Activated naive CD4-positive, alpha-beta T cell treated with anti-CD3 and anti-CD28 coated beads for 36 hours (primary cell): Measurements from ENCODE around the gene BTBD6. TPM values are rescaled to one million over a fixed set of nuclear protein-coding genes. Genes with fewer than 3 reads are reported as not detected.

Experiments used
- CTCF ChIA-PET: fragments of 350-600 bp; sonication (Branson Sonifier 250); formaldehyde crosslinking; loops from one replicate; lab custom pipeline; 2021; ENCODE audit warnings: antibody characterized with exemption; lab: Charles Lee
- DNase-seq: peaks from one replicate; pipeline ENCODE4 v3.0.0-alpha.2; 2020
- H3K27ac Mint-ChIP-seq: one replicate; pipeline ENCODE4 v1.8.0; 2021; ENCODE audit warnings: mild to moderate bottlenecking, mixed read lengths
- H3K27me3 Mint-ChIP-seq: one replicate; pipeline ENCODE4 v1.8.0; 2021; ENCODE audit warnings: low read depth, mixed read lengths
- H3K36me3 Mint-ChIP-seq: one replicate; pipeline ENCODE4 v1.8.0; 2021; ENCODE audit warnings: low read depth, mixed read lengths
- H3K4me1 Mint-ChIP-seq: one replicate; pipeline ENCODE4 v1.8.0; 2021; ENCODE audit warnings: low read depth, mixed read lengths
- H3K4me3 Mint-ChIP-seq: one replicate; pipeline ENCODE4 v1.8.0; 2021; ENCODE audit warnings: mild to moderate bottlenecking, moderate library complexity, mixed read lengths
- H3K9me3 Mint-ChIP-seq: one replicate; pipeline ENCODE4 v1.8.0; 2021; ENCODE audit warnings: mixed read lengths
- intact Hi-C: fragments of 100-400 bp; cut with micrococcal nuclease; formaldehyde crosslinking; loops from one replicate; pipeline ENCODE4 v1.15.1; 2023
- total RNA-seq, 2 experiments: library from RNA; stranded (reverse); gene quantifications; one replicate each; pipeline ENCODE4 v1.2.3, GENCODE V29; 2021

BTBD6 gene
- 10 to 100 TPM; 24.6 to 25.6 TPM for total RNA-seq

DNA sequence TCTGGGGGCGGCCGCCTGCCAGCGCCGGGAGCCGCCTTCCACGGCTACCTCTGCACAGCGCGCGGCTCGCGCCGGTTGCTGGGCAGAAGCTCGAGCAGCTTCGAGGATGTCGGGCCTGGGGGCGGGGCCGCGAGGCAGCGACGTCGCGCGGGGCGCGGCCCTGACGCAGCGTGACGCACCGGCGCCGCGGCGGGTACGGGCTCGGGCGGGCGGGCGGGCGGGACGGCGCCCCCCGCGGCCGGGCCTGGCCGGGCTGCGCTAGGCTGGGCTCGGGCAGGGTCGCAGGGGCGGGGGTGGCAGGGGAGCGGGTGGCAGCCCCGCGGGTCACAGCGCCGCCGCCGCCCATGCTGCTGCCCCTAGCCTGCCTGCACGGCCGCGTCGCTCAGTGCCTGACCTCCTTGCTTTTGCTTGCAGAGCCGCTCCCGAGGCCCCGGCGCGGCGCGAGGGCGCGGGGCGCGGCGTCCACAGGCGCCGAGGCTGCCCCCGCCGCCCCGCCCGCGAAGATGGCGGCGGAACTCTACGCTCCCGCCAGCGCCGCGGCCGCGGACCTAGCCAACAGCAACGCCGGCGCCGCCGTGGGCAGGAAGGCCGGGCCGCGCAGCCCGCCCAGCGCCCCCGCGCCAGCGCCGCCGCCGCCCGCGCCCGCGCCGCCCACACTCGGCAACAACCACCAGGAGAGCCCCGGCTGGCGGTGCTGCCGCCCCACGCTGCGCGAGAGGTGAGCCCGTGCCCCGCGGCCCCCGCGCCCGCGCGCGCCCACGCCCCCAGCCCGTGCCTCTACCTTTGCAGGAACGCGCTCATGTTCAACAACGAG, at the start of gene BTBD6:
Gene BTBD6 (plus strand): TSS at position 166 of the 814 bp plus-strand sequence. CDS start 179 bp downstream, at position 345.
- no peaks in the 10 kb centered on the region for H3K27me3 Mint-ChIP-seq
- peaks cover 5% of the 10 kb centered on the region for H3K36me3 Mint-ChIP-seq
- H3K9me3 Mint-ChIP-seq: no peaks in the 10 kb centered on the region
- intact Hi-C loops: no loop called here
- H3K4me1 Mint-ChIP-seq: peaks cover 20% of the 10 kb centered on the region
- CTCF ChIA-PET: interaction anchor here (1.3 kb wide), 2 partner anchors 11 to 57 kb away, joined by 3 read pairs; no protein-coding TSS in a partner anchor
- peak within 1 kb of the TSS; percentile 73 for H3K4me3 Mint-ChIP-seq
- H3K27ac Mint-ChIP-seq: no peak within 1 kb of the TSS
- DNase-seq: peak; percentile 87

DNA sequence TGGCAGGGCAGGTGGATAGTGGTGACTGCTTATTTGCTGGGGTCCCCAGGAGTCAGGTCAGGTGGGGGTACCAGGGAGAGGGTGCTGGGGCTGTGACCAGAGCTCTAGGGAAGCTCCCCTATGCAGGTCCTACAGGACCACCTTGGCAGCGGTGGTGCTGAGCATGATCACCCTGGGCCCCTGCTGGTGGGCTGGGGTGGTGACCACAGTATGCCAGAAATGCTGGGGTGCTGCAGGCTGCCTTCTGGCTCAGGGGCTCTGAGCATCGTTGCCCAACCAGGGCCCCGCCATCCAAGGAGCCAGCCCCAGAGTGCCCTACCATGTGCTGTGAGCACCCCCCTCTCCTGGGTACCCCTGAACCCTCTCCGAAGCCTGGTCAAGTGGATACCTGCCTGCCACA, 49.7 kb upstream of the BTBD6 start:
- no peak for DNase-seq
- Mint-ChIP-seq H3K4me1 (peaks cover 29% of the 10 kb centered on the region), H3K27me3 (peaks cover 31% of the 10 kb centered on the region), H3K36me3 (no peaks in the 10 kb centered on the region), H3K9me3 (no peaks in the 10 kb centered on the region), H3K27ac (no peak overlapping the region), H3K4me3 (no peak overlapping the region)
- intact Hi-C loops: no loop called here
- CTCF ChIA-PET: no interaction called here

DNA sequence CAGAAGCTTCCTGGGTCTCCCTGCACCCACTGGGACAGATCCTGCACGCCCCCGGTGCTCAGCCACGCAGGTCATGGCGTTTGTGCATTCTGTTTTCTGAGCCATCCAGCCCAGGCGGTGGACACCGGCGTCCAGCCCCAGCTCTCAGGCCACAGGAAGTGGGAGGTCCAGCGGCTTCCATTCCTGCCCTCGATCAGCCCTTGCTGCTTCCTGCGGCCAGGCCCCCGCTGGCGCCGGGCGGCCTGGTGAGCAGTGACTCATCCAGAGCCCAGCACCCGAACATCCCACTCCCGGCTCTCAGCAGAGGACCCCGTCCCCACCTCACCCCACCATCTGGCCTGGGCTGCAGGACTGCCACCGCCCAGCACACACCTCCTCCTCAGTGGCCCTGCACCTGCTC, 49.2 kb upstream of the BTBD6 start:
- intact Hi-C loops: no loop called here
- Mint-ChIP-seq H3K27ac (no peak overlapping the region), H3K36me3 (no peaks in the 10 kb centered on the region), H3K4me3 (no peak overlapping the region), H3K4me1 (peaks cover 24% of the 10 kb centered on the region), H3K9me3 (no peaks in the 10 kb centered on the region), H3K27me3 (peaks cover 31% of the 10 kb centered on the region)
- CTCF ChIA-PET: no interaction called here
- DNase-seq: no peak

DNA sequence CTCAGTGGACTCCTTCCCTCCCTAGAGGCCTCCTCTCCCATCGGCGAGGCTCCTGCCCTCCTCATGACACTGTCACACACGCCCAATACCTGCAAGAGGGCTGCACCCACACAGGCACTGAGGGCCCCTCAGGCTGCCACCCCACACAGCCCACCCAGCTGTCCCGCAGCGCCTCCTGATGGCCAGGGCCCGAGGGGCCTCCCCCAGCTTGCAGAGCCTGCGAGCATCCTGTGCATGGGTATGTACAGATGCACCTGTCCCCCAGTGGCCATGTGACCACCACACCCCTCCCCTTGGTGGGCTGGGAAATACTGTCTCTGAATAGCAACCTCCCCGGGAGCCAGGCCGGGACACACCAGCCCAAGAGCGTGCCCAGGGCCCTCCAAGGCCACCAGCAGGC, 48.3 kb upstream of the BTBD6 start:
- Mint-ChIP-seq H3K27ac (no peak overlapping the region), H3K36me3 (no peaks in the 10 kb centered on the region), H3K27me3 (peaks cover 33% of the 10 kb centered on the region), H3K4me3 (no peak overlapping the region), H3K4me1 (peaks cover 15% of the 10 kb centered on the region), H3K9me3 (no peaks in the 10 kb centered on the region)
- CTCF ChIA-PET: interaction anchor here (0.6 to 1.1 kb wide), 3 partner anchors 152 to 437 kb away, joined by 3 to 8 read pairs (median 3); no protein-coding TSS in a partner anchor
- no peak for DNase-seq
- intact Hi-C loops: loop anchor here (5.0 kb wide), 1 partner anchor 108 kb away; no protein-coding TSS in a partner anchor

DNA sequence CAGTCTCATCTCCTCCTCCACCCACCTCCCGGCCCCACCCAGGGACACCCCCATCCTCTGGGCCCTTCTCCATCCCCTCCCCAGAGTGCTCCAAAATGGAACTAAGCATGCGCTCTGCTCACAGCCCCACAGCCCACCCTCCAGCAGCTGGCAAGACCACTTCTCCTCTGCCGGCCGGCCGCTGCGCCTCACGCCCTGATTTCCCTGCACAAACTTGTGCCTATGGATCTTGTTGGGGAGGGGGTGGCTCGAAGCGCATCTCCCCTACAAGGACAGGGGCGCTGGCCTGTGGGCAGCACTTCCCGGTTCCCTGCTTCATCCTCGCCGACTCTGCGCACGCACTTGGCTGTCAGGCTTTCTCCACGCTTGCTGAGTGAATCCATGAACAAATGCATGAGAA, 47.7 kb upstream of the BTBD6 start:
- peaks cover 29% of the 10 kb centered on the region for H3K27me3 Mint-ChIP-seq

DNA sequence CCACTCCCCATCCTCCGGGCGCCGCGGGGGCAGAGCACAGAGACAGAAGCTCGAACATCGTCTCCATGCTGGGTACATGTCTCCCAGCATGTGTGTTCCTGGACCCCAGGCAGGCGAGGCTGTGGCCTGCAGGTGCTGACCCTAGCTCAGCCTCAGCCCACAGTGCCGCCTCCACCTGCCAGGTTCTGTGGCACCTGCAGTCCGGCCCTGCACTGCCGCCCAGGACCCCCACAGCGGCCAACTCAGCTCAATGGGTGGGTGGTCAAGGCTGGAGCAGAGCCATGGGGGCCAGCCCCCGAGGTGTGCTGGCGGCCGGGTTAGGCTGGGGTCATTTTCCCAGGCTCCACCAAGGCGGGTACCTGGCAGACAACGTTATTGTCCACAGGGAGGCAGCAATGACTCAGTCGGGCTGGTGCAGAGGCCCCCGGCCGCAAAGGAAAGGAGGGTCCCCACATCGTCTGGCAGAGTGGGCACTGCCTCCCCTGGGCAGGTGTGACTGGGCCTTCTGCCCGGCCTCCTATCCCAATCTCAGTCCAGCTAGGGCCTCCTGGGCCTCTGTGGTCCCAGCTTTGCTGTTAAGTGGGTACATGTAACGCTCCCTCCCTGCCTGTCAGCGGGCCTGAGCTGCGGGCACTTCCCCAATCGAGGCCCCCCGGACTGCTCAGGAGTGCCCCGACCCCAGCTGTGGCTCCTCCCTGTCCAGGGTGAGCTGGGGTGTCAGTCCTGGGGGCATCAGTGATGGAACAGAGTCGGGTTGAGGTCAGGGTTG, 47.0 kb upstream of the BTBD6 start:
- peaks cover 26% of the 10 kb centered on the region for H3K27me3 Mint-ChIP-seq
- no peak for DNase-seq
- no peaks in the 10 kb centered on the region for H3K9me3 Mint-ChIP-seq
- peaks cover 6% of the 10 kb centered on the region for H3K4me1 Mint-ChIP-seq
- CTCF ChIA-PET: interaction anchor here (0.6 to 2.2 kb wide), 4 partner anchors 91 to 1266 kb away, joined by 3 to 6 read pairs (median 3); no protein-coding TSS in a partner anchor
- intact Hi-C loops: loop anchor here (5.0 kb wide), 1 partner anchor 109 kb away; no protein-coding TSS in a partner anchor
- no peak overlapping the region for H3K27ac Mint-ChIP-seq
- H3K4me3 Mint-ChIP-seq: no peak overlapping the region
- H3K36me3 Mint-ChIP-seq: no peaks in the 10 kb centered on the region

More for the DNA sequence above, 47.7 kb upstream of the BTBD6 start:
- no peak overlapping the region for H3K4me3 Mint-ChIP-seq
- no peaks in the 10 kb centered on the region for H3K36me3 Mint-ChIP-seq
- H3K27ac Mint-ChIP-seq: no peak overlapping the region
- intact Hi-C loops: loop anchor here (5.0 kb wide), 1 partner anchor 108 kb away; no protein-coding TSS in a partner anchor
- CTCF ChIA-PET: interaction anchor here (0.6 to 1.1 kb wide), 3 partner anchors 92 to 280 kb away, joined by 3 to 8 read pairs (median 3); no protein-coding TSS in a partner anchor
- DNase-seq: no peak
- no peaks in the 10 kb centered on the region for H3K9me3 Mint-ChIP-seq
- H3K4me1 Mint-ChIP-seq: peaks cover 11% of the 10 kb centered on the region

DNA sequence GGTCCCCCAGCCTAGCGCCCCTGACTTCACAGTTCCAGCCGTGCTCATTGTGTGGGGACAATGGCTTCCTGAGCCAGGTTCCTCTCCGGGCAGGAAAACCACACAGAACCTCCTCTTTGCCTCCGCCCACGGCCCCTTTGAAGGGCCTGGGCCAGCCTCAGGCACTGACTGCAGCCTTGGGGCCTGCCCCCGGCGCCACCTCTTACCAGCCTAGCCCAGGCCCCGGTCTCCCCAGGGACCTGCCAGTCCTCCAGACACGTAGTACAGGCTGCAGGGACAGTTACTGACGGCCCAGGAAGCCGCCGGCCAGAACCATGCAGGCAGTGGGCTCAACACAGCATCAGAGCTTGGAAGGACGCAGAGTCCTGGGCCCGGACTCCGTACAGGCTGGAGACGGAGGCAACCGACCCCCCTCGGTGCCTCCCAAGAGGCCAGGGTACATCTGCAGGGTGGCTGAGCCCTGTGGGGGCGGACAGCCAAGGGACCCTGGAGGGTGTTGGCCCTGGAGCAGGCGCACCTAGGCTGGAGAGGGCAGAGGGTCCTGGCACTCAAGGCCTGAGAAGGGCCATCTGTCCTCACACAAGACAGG, 46.3 kb upstream of the BTBD6 start:
- H3K4me3 Mint-ChIP-seq: no peak overlapping the region
- intact Hi-C loops: loop anchor here (2.0 to 5.0 kb wide), 3 partner anchors 81 to 289 kb away; partner anchors contain the start of gene TEDC1
- peaks cover 26% of the 10 kb centered on the region for H3K27me3 Mint-ChIP-seq
- CTCF ChIA-PET: interaction anchor here (0.7 to 2.2 kb wide), 3 partner anchors 36 to 150 kb away, joined by 3 to 6 read pairs (median 3); no protein-coding TSS in a partner anchor
- DNase-seq: peak; percentile 54
- H3K4me1 Mint-ChIP-seq: peaks cover 6% of the 10 kb centered on the region
- H3K27ac Mint-ChIP-seq: no peak overlapping the region
- H3K9me3 Mint-ChIP-seq: no peaks in the 10 kb centered on the region
- no peaks in the 10 kb centered on the region for H3K36me3 Mint-ChIP-seq

DNA sequence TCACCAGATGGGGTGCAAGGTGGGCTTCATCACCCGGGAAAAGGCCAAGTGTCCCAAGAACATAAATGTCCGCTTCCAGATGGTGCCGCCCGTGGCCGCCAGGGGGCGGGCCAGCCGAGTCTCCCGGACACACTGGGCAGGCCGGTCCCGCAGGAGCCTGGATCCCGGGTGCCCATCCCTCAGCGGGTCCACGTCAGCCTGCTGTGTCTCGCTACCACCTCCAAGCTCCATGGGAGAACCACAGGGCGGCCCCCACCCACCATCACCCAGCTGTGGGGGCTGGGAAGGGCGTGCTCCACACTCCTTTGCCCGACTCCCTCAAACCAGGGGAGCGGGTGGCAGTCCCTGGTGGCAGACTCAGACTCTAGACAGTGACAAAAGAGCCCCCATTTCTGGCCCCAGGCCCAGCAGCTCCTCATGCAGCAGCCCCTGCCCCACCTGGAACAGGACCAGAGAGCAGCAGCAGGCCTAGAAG, 45.2 kb upstream of the BTBD6 start:
- CTCF ChIA-PET: interaction anchor here (0.6 to 2.2 kb wide), 6 partner anchors 9 to 149 kb away, joined by 3 to 6 read pairs (median 4); no protein-coding TSS in a partner anchor
- intact Hi-C loops: loop anchor here (1.0 to 5.0 kb wide), 4 partner anchors 80 to 288 kb away; partner anchors contain the start of gene TEDC1

DNA sequence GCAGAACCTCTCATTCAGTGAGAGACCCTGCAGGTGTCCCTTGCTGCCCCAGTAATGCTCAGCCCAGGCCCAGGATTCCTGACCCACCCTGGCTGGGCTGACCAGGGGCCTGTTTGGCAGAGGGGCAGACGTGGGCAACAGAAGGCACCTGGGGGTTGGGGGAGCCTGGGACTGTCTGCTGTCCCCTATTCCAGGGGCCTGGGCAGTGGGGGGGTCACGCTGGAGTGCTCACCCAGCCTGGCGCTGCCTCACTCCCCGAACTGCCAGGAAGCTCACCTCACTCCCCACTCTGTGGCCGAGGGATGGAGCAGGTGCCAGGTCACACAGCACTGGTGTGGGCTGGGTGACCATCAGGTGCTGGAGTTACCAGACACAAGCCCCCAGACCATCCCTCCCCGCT, 44.6 kb upstream of the BTBD6 start:
- intact Hi-C loops: loop anchor here (1.0 to 5.0 kb wide), 4 partner anchors 79 to 287 kb away; partner anchors contain the start of gene TEDC1
- CTCF ChIA-PET: interaction anchor here (0.6 to 2.2 kb wide), 7 partner anchors 9 to 148 kb away, joined by 3 to 6 read pairs (median 4); no protein-coding TSS in a partner anchor
- no peak for DNase-seq
- Mint-ChIP-seq H3K36me3 (no peaks in the 10 kb centered on the region), H3K4me3 (no peak overlapping the region), H3K9me3 (no peaks in the 10 kb centered on the region), H3K27ac (no peak overlapping the region), H3K4me1 (peaks cover 6% of the 10 kb centered on the region), H3K27me3 (peaks cover 14% of the 10 kb centered on the region)

More for the DNA sequence above, 45.2 kb upstream of the BTBD6 start:
- H3K27ac Mint-ChIP-seq: no peak overlapping the region
- H3K9me3 Mint-ChIP-seq: no peaks in the 10 kb centered on the region
- H3K27me3 Mint-ChIP-seq: peaks cover 17% of the 10 kb centered on the region
- no peaks in the 10 kb centered on the region for H3K36me3 Mint-ChIP-seq
- no peak overlapping the region for H3K4me3 Mint-ChIP-seq
- H3K4me1 Mint-ChIP-seq: peaks cover 6% of the 10 kb centered on the region
- DNase-seq: peak; percentile 70

DNA sequence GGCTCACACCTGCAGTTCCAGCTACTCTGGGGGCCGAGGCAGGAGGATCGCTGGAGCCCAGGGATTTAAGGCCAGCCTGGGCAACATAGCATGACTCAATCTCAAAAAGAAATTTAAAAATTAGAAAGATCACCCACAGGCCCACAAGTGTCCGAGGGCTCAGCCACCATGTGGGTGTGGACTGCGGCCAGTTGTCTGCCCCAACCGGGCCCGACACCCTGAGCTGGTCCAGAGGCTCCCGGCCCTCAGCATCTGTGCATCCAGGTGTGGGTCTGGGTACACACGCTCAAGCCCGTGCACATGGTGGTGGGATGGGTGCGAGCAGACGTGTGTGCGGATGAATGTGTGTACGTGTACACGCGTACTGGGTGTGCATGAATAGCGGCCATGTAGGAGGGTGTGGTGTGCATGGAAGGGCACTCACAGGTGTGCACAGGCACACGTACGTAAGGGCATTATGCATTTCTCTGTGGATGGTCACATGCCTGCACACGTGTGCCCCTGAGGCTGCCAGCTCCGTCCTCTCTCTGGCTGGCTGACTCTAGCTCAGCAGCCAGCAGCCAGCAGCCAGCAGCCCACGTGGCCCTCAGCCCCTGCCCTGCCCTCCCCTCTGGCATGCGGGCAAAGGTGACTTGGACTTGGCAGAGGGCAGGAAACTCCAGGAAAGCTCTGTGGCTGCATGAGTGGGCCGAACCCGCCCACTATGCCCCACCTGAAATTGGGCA, 44.0 kb upstream of the BTBD6 start:
- Mint-ChIP-seq H3K27ac (no peak overlapping the region), H3K9me3 (no peaks in the 10 kb centered on the region), H3K27me3 (peaks cover 11% of the 10 kb centered on the region), H3K4me3 (no peak overlapping the region), H3K36me3 (no peaks in the 10 kb centered on the region), H3K4me1 (peaks cover 6% of the 10 kb centered on the region)
- no peak for DNase-seq
- intact Hi-C loops: loop anchor here (5.0 kb wide), 1 partner anchor 112 kb away; no protein-coding TSS in a partner anchor
- CTCF ChIA-PET: interaction anchor here (1.2 to 1.6 kb wide), 2 partner anchors 9 to 147 kb away, joined by 4 to 6 read pairs; no protein-coding TSS in a partner anchor
